K562 (cell line): ENCODE measurements around the gene KCNJ4. TPM values are rescaled to one million over a fixed set of nuclear protein-coding genes. Genes with fewer than 3 reads are reported as not detected.

Source experiments
- BRCA1 ChIP-seq, 2 experiments: fragments of 450-650 bp in 1 of 2; sonication (generic) in 1 of 2; formaldehyde crosslinking in 1 of 2; IDR thresholded peaks; 2 replicates each; pipeline versions ENCODE4 v1.5.0 to v1.6.1; 2017 to 2020; ENCODE audit warnings: mild to moderate bottlenecking in 1 of 2, missing genetic modification reagents in 1 of 2
- E2F6 ChIP-seq, 2 experiments: IDR thresholded peaks; 2 replicates each; pipeline ENCODE4 v1.6.1; 2011; ENCODE audit warnings: borderline replicate concordance in 1 of 2, control low read depth in 1 of 2, low read depth in 1 of 2, low read length in 1 of 2, mild to moderate bottlenecking in 1 of 2, mixed read lengths in 1 of 2, moderate library complexity in 1 of 2; ENCODE audit not compliant: insufficient read depth in 1 of 2, insufficient read length in 1 of 2, poor library complexity in 1 of 2, severe bottlenecking in 1 of 2; ENCODE audit errors: extremely low read depth in 1 of 2
- EZH2 ChIP-seq: IDR thresholded peaks from 2 replicates; pipeline ENCODE4 v1.6.1; 2012; ENCODE audit warnings: low read depth, mild to moderate bottlenecking, inconsistent platforms, low read length, borderline replicate concordance
- GABPA ChIP-seq: fragments of 200-800 bp; sonication (Bioruptor generic); conservative IDR thresholded peaks from 2 replicates; pipeline ENCODE4 v1.6.1; 2016; ENCODE audit warnings: low read depth, missing genetic modification characterization, missing compliant biosample characterization
- GTF2F1 ChIP-seq: IDR thresholded peaks from 2 replicates; pipeline ENCODE4 v1.6.1; 2011; ENCODE audit warnings: low read depth, low read length, improper control_type of control experiment
- IRF9 ChIP-seq: fragments of 450-650 bp; IDR thresholded peaks from 2 replicates; pipeline ENCODE4 v1.6.1; 2016; ENCODE audit warnings: missing biosample characterization, missing genetic modification characterization
- MCM7 ChIP-seq, 2 experiments: fragments of 450-650 bp; IDR thresholded peaks; 2 replicates each; pipeline ENCODE4 v1.6.1; 2016 to 2018
- MEIS2 ChIP-seq: fragments of 450-650 bp; IDR thresholded peaks from 2 replicates; pipeline ENCODE4 v1.6.1; 2014; ENCODE audit warnings: mild to moderate bottlenecking; ENCODE audit not compliant: partially characterized antibody
- PHF20 ChIP-seq: fragments of 450-650 bp; IDR thresholded peaks from 2 replicates; pipeline ENCODE4 v1.6.1; 2018; ENCODE audit not compliant: partially characterized antibody
- RBBP5 ChIP-seq: fragments of 200-600 bp; sonication (generic); IDR thresholded peaks from 2 replicates; pipeline ENCODE4 v1.6.1; 2012; ENCODE audit warnings: borderline replicate concordance, mild to moderate bottlenecking, low read length, control low read depth, inconsistent platforms; ENCODE audit not compliant: insufficient read depth, poor library complexity, severe bottlenecking
- RBM15 ChIP-seq: fragments of 200-400 bp; formaldehyde crosslinking; IDR thresholded peaks from 2 replicates; pipeline ENCODE4 v1.6.1; 2018; ENCODE audit warnings: mild to moderate bottlenecking, low read length, moderate library complexity; ENCODE audit not compliant: insufficient read depth
- SAFB2 ChIP-seq: fragments of 200-400 bp; formaldehyde crosslinking; IDR thresholded peaks from 2 replicates; pipeline ENCODE4 v1.6.1; 2018; ENCODE audit warnings: borderline replicate concordance, low read length, low read depth, moderate library complexity; ENCODE audit not compliant: severe bottlenecking
- SMARCA4 ChIP-seq: fragments of 450-650 bp; IDR thresholded peaks from 2 replicates; pipeline ENCODE4 v1.6.1; 2016
- SUPT5H ChIP-seq: fragments of 450-650 bp; IDR thresholded peaks from 2 replicates; pipeline ENCODE4 v1.6.1; 2016
- TAF7 ChIP-seq: fragments of 450-650 bp; IDR thresholded peaks from 2 replicates; pipeline ENCODE4 v1.6.1; 2016; ENCODE audit warnings: missing genetic modification characterization, missing compliant biosample characterization
- ZFP36 ChIP-seq: fragments of 150-350 bp; IDR thresholded peaks from 2 replicates; pipeline ENCODE4 v1.6.1; 2018; ENCODE audit warnings: low read length, low read depth; ENCODE audit not compliant: partially characterized antibody
- ZNF324 ChIP-seq: fragments of 250-450 bp; sonication (Bioruptor Pico); IDR thresholded peaks from 2 replicates; pipeline ENCODE4 v1.4.0; 2020; ENCODE audit warnings: mild to moderate bottlenecking
- ZNF398 ChIP-seq: fragments of 250-450 bp; sonication (Bioruptor Pico); IDR thresholded peaks from 2 replicates; pipeline ENCODE4 v1.8.0; 2021; ENCODE audit warnings: moderate library complexity, mild to moderate bottlenecking, inconsistent platforms
- ZNF408 ChIP-seq: fragments of 250-450 bp; sonication (Bioruptor Pico); IDR thresholded peaks from 2 replicates; pipeline ENCODE4 v1.4.0; 2020; ENCODE audit warnings: low read depth, mild to moderate bottlenecking, moderate library complexity
- ZNF431 ChIP-seq: sonication (generic); formaldehyde crosslinking; IDR thresholded peaks from 2 replicates; pipeline ENCODE4 v1.8.0; 2022; ENCODE audit warnings: mild to moderate bottlenecking, missing genetic modification reagents
- ZNF507 ChIP-seq: conservative IDR thresholded peaks from 2 replicates; pipeline ENCODE4 v1.6.1; 2017; ENCODE audit warnings: missing genetic modification characterization, missing compliant biosample characterization
- ZNF75A ChIP-seq: fragments of 450-650 bp; formaldehyde crosslinking; IDR thresholded peaks from 2 replicates; pipeline ENCODE4 v1.4.0; 2020; ENCODE audit warnings: mild to moderate bottlenecking
- ZNF766 ChIP-seq: fragments of 200-800 bp; sonication (Bioruptor generic); conservative IDR thresholded peaks from 2 replicates; pipeline ENCODE4 v1.6.1; 2016; ENCODE audit warnings: missing genetic modification characterization, missing compliant biosample characterization
- polyA plus RNA-seq, 8 experiments: library from polyadenylated mRNA; depleted of rRNA in 4 of 8; stranded (reverse) in 5 of 8; unstranded in 3 of 8; fragments of >200 nt; fragmentation: Nextera tagmentation in 2 of 8; fragmentation: Illumina TruSeq in 1 of 8; extraction: Ambion mirVana in 2 of 8; extraction: Trizol in 1 of 8; gene quantifications; 2 replicates each; pipeline versions ENCODE4 v1.2.1 to v1.2.3, GENCODE V29; 2011 to 2014; ENCODE audit warnings: inconsistent platforms in 1 of 8, missing spikeins in 1 of 8
- total RNA-seq, 7 experiments: library from RNA; depleted of rRNA in 6 of 7; stranded (reverse); fragments of >200 nt in 6 of 7; fragmentation: Illumina TruSeq in 2 of 7; extraction: Trizol in 2 of 7; gene quantifications; 2 replicates each; pipeline versions ENCODE4 v1.2.1 to v1.2.3, GENCODE V29; 2011 to 2021; ENCODE audit warnings: low replicate concordance in 1 of 7

The KCNJ4 gene
- total and polyA plus RNA-seq, 9 of the 15 experiments (the other 6 are each of a cell fraction or from before 2014, with no cell fraction given): 0.07 to 0.55 (median 0.09) TPM; not detected in 4

DNA sequence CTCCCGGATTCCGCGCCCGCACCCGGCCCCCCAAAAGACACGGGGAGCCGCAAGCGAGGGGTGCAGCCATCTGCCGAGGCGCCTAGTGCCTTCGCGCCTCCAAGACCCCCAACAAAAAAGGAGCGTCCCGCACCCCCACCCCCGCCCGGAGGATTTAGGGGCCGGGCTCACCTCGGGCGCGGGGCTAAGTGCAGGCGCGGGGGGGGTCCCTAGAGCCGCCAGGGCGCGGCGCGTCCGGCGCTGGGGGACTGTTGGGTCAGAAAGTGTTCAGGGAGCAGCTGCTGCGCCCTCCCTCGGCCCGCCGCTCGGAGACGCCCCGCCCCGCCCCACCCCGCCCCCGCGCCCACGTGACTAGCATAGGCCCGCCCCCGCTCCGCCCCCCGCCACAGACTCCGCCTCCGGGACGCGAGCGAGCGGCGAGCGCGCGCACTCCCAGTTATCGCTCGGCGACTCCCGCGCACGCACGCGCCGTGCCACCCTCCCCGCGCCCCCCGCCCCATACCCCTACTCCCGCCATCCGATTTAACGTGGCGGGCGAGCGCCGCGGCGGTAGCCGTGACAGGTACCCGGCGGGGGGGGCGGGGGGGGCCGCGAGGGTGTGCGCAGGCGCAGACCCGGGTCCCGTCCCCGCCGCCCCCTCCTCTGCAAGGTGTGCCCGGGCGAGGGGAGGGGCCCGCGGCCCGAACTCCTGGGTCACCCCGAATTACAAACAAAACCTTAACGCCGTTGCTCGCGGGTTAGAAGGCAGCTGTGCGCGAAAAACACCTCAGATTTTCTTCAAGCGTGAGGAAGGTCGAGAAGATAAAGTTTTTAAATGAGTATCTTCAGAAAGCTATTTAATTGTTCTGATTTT lies 56.2 kb downstream of the KCNJ4 start (continued):
- no peak for TF ChIP-seq ZNF398
- TF ChIP-seq RBM15: no peak
- TF ChIP-seq ZNF431 (CRISPR knock-in tag): no peak
- no peak for TF ChIP-seq GTF2F1
- TF ChIP-seq PHF20: no peak
- TF ChIP-seq EZH2: no peak
- no peak for TF ChIP-seq RBBP5
- TF ChIP-seq MCM7 (IDR thresholded peaks at IDR 0.05): no peak
- TF ChIP-seq SUPT5H: peak; percentile 38; the same call in 1 of the 2 replicates
- no peak for TF ChIP-seq SMARCA4
- no peak for TF ChIP-seq ZFP36
- no peak for TF ChIP-seq ZNF507 (tag)
- no peak for TF ChIP-seq ZNF408
- peak in 1 of 2 experiments; percentile 32 for TF ChIP-seq E2F6 (IDR thresholded peaks at IDR 0.05; ENCODE audit: borderline replicate concordance in 1 of 2, extremely low read depth in 1 of 2, insufficient read depth in 1 of 2, insufficient read length in 1 of 2, low read depth in 1 of 2, low read length in 1 of 2, poor library complexity in 1 of 2, severe bottlenecking in 1 of 2)
- no peak for TF ChIP-seq MEIS2
- TF ChIP-seq ZNF324 (CRISPR knock-in tag): no peak
- TF ChIP-seq ZNF766 (CRISPR knock-in tag): 0 out of 2 replicates have a peak, but pooled peaks have one; percentile 43
- TF ChIP-seq IRF9: no peak
- TF ChIP-seq SAFB2: no peak
- TF ChIP-seq TAF7: no peak
- no peak for TF ChIP-seq BRCA1 (IDR thresholded peaks at IDR 0.05)
- TF ChIP-seq BRCA1 (CRISPR knock-in tag; IDR thresholded peaks at IDR 0.05): no peak
- TF ChIP-seq GABPA (tag): no peak
- no peak for TF ChIP-seq ZNF75A (CRISPR knock-in tag)
